IPS DF 19.7 (cell line): ENCODE measurements around the gene C22orf39.

Source experiments
- DNase-seq: peaks from one replicate; pipeline ENCODE4 v3.0.0-alpha.2; 2013; ENCODE audit warnings: low read depth, low spot score

Gene C22orf39

GRCh38 chr22:19400881-19401280 is 46.6 kb downstream of the C22orf39 start:
- DNase-seq, result no peak

- DNase-seq, result no peak
Measured at GRCh38 chr22:19398652-19399051, 48.9 kb downstream of the C22orf39 start.

DNA sequence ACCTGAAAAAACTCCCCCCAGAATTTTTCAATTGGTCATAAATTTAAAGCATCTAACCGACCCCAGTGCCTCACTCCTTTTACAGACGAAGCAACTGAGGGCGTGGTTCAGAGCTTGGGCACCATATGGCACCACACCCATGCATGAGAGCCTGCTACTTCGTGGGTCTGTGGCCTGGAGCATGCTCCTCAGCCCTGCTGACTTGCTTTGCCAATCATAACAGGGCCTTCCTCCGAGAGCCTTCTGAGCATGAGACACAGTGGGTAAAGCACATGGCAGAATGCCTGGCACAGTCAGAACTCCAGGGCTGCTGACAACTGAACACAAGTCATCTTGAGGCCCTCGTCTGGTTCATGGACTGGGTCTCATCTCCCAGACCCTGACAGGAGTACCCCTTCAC is 49.3 kb downstream of the C22orf39 start:
- no peak for DNase-seq

- DNase-seq, result no peak
Measured at GRCh38 chr22:19397734-19398104, 49.8 kb downstream of the C22orf39 start.

DNA sequence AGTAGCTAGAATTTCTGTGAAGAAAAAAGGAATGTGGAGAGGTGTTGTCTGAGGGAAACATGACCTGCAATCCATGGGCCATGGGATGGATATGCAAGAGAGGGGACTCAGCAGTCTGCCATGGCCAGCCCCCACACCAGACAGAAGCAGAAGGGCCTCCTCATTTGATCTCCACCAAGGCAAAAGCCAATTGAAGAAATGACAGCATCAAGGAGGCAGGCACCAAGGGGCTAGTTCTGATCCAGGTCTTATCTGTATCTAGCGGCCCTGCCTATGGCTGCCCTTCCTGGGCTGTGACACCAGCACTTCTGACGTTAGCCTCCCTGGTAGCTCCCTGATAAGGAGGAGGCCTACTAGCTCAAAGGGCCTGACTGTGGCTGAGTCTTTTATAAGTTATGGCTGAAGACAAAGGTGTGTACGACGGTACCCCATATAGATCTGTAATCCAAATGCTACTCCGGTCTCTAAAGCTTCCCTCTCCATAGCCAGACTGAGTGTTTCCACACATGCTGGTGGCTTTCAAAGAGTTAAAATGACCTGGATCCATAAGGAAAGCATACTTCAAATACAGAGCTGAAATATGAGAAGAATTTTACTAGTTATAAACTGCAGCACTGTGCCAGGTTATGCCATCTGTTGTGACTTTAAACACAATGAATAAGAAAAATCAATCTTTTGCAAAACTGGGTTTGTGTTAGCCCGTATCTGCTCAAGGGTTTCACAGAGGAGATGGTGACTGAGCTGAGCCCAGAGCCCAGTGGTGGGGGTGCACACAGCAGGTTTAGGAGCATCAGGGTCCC is 50.4 kb downstream of the C22orf39 start:
- no peak for DNase-seq

- DNase-seq, result no peak
Measured at GRCh38 chr22:19396561-19396933, 51.0 kb downstream of the C22orf39 start.

DNA sequence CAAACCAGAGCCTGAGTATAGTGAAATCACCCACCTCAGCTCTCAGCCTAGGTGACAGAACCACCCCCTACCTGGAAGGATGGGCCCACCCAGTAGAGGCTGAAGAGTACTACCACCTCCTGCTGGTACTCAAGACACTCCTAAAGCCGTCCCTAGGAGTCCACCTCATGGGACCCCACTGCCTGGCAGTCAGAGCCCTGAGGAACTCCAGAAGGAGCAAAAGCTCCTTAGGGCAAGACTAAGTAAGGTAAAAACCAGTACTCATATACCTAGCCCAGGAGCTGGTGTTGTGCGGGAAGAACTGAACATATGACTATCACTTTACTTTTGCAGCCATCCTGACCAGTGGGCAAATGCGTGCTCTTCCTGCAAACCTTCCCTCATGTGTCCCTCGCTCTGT is 52.2 kb downstream of the C22orf39 start:
- no peak for DNase-seq

DNA sequence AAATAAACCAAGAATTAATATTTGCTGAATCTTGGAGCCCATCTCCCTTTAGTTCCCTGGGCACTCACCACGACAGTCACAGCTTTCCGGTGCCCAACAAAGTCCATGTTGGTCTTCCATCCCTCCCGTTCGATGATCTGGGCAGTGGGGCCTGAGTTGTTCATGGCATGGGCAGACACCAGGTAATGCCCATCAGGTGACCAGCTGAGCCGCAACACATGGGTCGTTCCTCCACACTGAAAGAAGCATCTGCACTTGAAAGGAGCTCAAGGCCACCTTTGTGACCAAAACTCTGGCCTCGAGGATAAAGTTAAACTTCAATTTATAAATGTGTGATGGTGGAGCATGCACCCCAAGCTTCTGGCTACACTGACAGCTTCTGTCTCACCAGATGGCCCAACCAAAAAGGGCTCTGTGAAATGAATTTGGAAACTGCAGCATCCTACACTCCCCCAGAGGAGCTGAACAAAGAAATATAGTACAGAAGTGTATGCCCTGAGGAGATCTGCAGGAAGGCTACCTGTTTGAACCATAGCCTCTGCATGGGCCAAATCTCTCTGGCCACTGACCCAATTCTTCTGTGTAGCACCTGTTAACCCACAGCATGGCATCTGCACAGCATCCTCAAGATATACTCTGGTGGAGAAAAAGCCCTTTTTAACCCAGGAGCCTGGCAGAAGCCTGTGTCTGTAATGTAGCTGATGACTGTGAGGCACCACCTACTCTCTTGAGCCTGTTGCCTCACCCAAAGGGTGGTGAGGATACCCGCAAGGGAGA is 53.0 kb downstream of the C22orf39 start:
- no peak for DNase-seq

- no peak for DNase-seq
Measured at GRCh38 chr22:19393704-19394103, 53.8 kb downstream of the C22orf39 start.
